ENCODE measurements around the gene MST1R.
"Not testable (repeated sequence)": the region's sequence is repeated elsewhere in the genome, so short reads cannot be mapped to it uniquely, and the experiment has no call there.

The MST1R gene

DNA sequence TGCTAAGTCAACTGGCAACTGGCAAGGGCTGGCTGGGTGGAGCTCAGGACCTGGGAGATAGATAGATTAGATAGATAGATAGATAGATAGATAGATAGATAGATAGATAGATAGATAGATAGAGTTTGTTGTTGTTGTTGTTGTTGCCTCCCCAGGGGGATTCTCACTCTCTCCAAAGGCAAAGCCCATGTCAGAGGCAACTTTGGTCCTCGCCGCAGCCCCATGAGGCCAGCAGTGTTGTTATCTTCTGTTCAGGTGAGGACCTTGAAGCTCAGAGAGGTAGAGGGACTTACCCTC lies 7.4 kb upstream of the MST1R start:
- TF ChIP-seq, protein P1, sequence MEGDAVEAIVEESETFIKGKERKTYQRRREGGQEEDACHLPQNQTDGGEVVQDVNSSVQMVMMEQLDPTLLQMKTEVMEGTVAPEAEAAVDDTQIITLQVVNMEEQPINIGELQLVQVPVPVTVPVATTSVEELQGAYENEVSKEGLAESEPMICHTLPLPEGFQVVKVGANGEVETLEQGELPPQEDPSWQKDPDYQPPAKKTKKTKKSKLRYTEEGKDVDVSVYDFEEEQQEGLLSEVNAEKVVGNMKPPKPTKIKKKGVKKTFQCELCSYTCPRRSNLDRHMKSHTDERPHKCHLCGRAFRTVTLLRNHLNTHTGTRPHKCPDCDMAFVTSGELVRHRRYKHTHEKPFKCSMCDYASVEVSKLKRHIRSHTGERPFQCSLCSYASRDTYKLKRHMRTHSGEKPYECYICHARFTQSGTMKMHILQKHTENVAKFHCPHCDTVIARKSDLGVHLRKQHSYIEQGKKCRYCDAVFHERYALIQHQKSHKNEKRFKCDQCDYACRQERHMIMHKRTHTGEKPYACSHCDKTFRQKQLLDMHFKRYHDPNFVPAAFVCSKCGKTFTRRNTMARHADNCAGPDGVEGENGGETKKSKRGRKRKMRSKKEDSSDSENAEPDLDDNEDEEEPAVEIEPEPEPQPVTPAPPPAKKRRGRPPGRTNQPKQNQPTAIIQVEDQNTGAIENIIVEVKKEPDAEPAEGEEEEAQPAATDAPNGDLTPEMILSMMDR (conservative IDR thresholded peaks at IDR 0.05; ENCODE audit: low read depth, low read length): no peak
- no peak for DNase-seq (ENCODE audit: low read depth)
- H3K4me3 ChIP-seq (ENCODE audit: low read depth, low read length): no peak overlapping the region

DNA sequence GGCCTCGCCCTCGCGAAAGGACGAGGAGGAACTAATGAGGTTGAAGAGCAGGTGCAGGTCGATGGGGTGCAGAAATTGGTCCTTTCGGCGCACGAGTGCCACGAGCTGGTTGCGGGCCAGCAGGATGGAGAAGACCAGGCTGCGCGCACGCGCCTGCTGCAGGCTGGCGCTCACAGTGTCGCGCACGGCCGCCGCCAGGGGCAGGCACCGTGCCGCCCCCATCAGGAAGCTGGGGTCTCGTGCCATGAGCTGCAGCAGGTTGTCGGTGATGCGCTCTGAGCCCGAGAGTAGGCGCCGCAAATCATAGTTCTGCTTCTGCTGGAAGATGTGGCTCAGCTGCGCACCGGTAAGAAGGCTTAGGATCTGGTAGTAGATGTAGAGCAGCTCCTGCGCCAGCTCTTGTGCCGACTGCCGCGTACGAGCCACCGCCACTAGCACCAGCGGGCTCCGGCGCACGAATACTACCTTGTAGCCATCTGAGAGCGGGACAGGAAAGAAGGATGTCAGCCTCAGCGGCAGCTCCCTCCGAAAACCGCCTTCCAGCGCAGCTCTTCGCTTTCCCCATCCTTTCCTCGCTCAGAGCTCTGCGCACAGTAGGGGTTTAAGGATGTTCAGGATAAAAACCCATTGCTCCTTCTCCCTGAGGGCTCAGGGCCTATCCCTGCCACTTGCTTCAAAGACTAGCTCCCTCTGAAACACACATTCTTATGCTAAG lies 6.9 kb upstream of the MST1R start:
- H3K4me3 ChIP-seq (ENCODE audit: low read depth, low read length): no peak overlapping the region
- no peak for DNase-seq (ENCODE audit: low read depth)
- TF ChIP-seq, protein P1 (conservative IDR thresholded peaks at IDR 0.05; ENCODE audit: low read depth, low read length): no peak

DNA sequence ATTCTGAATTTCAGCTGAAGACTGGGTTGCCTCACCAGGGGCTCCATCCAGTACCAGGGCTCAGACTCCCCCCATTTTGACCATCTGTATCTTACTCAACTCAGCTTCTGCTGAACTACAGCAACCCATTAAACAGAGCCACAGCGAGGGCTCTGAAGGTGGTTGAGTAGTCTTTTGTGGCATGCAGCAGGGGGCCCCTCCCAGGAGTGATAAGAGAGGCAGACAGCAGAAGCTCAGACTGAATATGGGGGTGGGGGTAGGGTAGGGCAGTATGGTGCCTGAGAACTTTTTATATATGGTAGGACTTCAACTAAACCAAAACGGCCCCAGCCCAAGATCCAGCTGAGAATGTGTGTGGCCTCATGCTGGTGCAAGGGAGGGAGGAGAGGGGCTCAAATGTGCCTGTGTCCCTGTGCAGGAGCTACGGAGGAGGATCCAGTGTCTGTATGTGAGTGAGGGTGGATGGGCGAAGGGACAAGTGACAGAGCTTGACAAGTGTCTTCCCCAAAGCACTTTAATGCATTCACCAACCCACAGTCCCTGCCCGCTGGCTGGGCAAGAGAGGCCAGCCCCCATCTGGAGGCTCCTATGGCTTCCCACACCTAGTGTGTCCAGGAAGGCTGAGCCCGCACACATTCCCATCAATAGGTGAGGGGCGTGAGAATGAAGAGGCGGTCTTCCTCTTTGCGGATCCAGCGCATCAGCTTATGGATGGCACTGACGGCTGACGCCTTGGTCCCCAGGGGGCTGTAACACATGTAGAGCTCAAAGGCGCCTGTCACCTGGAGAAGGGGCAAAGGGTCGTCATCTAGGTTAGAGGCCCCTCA lies 4.9 kb upstream of the MST1R start:
- peak; percentile 22 for DNase-seq (ENCODE audit: low read depth)
- TF ChIP-seq, protein P1 (conservative IDR thresholded peaks at IDR 0.05; ENCODE audit: low read depth, low read length): no peak
- H3K4me3 ChIP-seq (ENCODE audit: low read depth, low read length): no peak overlapping the region

DNA sequence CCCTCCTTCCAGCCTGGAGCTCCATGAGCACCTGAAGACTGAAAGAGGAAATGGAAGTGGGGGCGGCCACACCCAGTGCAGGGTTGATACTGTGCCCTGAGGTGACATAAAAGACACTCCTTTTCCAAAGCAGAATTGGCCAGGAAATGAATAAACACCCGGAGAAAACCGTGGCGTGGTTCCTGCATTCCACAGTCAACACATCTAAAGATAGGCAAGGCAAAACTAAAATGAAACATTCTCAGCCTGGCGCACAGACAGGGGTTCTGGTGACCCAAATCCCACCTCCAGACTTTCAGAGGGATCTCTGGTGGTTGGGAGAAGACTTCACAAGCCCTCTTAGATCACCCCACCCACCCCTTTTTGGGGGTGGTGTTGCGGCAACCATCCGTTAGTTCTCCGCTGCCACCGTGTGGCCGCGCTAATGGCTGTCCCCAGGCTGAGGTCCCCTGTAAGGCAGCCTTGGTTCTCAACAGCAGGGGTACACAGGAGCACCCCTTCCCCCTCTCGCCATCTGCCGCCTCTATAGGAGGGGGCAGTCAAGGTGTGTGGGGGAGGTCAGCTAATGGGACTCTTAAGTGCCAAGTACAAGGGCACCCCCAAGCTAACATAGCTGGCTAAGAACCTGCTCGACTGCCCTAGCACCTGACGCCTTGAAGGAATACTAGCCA lies 2.5 kb upstream of the MST1R start:
- DNase-seq (ENCODE audit: low read depth): peak; percentile 48
- TF ChIP-seq, protein P1 (conservative IDR thresholded peaks at IDR 0.05; ENCODE audit: low read depth, low read length): peak; percentile 80
- H3K4me3 ChIP-seq (ENCODE audit: low read depth, low read length): peak overlapping the region; percentile 49

DNA sequence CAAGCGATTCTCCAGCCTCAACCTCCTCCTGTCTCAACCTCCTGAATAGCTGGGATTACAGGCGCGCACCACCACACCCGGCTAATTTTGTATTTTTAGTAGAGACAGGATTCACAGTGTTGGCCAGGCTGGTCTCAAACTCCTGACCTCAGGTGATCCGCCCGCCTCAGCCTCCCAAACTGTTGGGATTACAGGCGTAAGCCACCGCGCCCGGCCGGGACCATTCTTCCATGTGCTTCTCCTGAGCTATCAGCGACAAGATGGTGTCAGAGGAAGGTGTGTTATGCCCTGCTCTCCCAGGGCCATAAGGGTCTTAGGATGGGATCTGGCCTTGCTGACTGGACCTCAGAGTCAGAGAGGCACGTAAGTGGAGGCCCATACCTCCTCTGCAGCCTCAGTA lies 775 bp upstream of the MST1R start:
- not testable (repeated sequence) for DNase-seq (ENCODE audit: low read depth); H3K4me3 ChIP-seq (ENCODE audit: low read depth, low read length)

DNA sequence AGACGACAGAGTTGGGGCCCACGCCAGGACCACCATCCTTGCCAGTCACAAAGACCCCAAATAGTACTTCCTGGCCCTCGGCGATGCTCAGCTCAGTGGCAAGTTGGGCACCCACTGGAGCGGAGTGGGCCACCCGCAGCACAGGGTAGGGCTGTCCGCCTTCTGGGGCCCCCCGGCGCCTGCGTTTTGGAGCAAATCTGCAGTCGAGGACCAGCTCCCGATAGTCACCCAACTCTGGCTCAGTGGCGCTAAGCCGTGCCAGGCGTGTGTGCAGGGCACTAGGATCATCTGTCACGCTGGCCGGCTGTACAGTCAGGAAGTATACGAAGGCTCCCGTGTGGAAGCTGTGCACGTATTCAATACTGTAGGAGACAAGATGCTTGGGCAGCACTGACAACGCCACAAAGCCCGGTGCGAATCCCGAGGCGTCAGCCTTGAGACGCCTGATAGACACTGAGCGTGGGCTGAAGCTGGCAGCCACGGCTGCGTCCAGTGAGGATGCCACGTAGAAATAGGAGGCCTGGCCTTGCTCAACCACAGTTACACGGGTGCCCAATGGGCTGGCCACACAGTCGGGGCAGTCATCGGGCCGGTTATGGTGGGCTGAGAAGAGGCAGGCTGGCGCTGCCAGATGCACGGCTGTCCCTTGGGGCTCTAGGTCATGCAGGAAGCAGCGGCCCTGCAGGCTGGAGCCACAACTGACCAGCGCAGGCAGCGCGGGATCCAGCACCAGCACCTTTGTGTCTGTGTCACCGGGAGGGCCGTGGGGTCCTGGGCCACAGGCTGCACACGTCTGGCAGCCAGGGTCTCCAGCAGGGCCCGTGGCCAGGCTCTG lies 945 bp downstream of the MST1R start:
- no peak overlapping the region for H3K4me3 ChIP-seq (ENCODE audit: low read depth, low read length)
- TF ChIP-seq, protein P1 (conservative IDR thresholded peaks at IDR 0.05; ENCODE audit: low read depth, low read length): no peak

More for the DNA sequence above, 945 bp downstream of the MST1R start:
- DNase-seq (ENCODE audit: low read depth): no peak
